IPS DF 4.7 (cell line): Measurements from ENCODE around the gene FAM120A.

ENCODE experiments used
- DNase-seq: peaks from one replicate; pipeline ENCODE4 v3.0.0-alpha.2; 2013; ENCODE audit warnings: low spot score; ENCODE audit errors: extremely low read depth

FAM120A gene

DNA sequence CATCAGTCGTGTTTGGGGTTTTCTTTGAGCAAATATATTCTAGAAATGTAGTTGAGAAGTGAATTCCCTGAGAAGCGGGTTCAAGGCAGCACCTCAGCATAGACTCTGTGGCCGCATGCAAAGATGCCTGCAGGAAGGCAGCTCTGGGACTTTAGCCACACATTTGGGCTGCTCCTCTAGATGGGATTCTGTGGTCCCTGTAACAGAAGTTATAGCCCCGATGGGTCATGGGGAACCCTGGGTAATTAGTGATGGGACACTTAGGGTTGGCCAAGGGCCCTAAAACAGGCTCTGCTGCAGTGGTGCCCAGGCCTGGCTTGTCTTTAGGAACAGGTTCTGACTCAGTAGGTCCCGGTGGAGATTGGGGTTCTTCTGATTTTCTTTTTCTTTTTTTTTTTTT is 161.7 kb downstream of the FAM120A start:
- DNase-seq, result no peak

DNA sequence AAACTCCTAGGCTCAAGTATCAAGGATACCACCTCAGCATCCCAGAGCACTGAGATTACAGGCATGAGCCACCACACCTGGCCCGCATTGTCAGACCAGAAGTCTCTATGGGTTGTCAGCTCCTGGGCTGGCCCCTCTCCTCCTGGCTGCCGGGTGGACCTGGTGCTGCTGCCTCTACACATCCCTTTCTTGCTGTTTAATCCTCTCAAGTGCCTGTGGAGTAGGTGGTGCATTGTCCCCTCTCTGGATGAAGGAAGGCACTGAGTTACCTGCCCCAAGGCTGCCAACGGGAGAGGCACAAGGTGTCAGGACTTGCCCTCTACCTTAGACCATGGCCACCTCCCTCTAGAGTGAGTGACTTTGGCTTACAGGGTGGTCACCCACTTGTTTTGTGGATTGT is 162.3 kb downstream of the FAM120A start:
- DNase-seq, result no peak

DNA sequence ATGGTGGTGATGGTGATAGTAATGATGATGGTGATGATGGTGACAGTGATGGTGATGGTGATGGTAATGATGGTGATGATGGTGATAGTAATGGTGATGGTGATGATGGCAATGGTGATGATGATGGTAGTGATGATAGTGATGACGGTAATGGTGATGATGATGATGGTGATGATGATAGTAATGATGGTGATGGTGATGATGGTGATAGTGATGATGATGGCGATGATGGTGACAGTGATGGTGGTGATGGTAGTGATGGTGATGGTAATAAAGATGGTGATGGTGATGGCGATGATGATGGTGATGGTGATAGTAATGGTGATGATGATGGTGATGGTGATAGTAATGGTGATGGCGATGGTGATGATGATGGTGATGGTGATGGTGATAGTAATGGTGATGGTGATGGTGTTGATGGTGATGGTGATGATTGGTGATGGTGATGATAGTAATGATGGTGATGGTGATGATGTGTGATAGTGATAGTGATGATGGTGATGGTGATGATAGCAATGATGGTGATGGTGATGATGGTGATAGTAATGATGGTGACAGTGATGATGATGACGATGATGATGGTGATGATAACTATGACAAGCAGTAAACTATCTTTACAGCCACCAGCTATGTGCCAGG is 163.5 kb downstream of the FAM120A start:
- DNase-seq, result no peak
